ENCODE results near the gene MIF.

The MIF gene

DNA sequence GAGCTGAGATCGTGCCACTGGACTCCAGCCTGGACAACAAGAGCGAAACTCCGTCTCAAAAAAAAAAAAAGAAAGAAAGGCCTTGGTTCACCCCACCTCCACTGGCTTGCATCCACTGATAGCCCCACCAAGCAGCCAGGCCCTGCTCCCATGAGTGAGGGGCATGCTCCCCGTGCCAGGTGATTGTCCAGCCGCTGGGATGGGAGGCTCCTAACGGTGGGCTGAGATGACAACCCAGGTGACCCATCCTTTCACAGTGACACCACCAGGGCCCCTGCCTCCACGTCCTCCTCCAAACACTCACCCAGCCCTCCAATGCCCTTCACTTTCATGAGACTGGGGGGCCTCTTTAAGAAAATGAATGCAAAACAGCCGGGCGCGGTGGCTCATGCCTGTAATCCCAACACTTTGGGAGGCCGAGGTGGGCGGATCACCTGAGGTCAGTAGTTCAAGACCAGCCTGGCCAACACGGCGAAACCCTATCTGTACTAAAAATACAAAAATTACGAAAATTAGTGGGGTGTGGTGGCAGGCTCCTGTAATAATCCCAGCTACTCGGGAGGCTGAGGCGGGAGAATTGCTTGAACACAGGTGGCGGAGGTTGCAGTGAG lies 46.8 kb upstream of the MIF start:
- TF ChIP-seq SP1 (IDR thresholded peaks at IDR 0.05), result no peak
- no peak for TF ChIP-seq SUZ12 (IDR thresholded peaks at IDR 0.05)
- TF ChIP-seq LEF1 (IDR thresholded peaks at IDR 0.05; ENCODE audit: borderline replicate concordance), result no peak
- TF ChIP-seq CTBP1 (IDR thresholded peaks at IDR 0.05; ENCODE audit: borderline replicate concordance), result no peak
- no peak for TF ChIP-seq FOXA1 (IDR thresholded peaks at IDR 0.05)
- no peak for TF ChIP-seq NFRKB (IDR thresholded peaks at IDR 0.05)
- no peak for DNase-seq (ENCODE audit: extremely low spot score)
- CTCF ChIA-PET, result interaction anchor here (0.7 kb wide), 1 partner anchor 17 kb away, joined by 3 read pairs; no protein-coding TSS in a partner anchor
- POLR2A ChIA-PET, result interaction anchor here (2.4 kb wide), 1 partner anchor 10 kb away, joined by 20 read pairs; the partner anchor contains the start of gene SLC2A11

GRCh38 chr22:23847991-23848864 lies 46.0 kb upstream of the MIF start:
- POLR2A ChIA-PET, result interaction anchor here (2.4 kb wide), 1 partner anchor 9 kb away, joined by 20 read pairs; the partner anchor contains the start of gene SLC2A11
- CTCF ChIA-PET, result interaction anchor here (0.7 kb wide), 1 partner anchor 16 kb away, joined by 3 read pairs; no protein-coding TSS in a partner anchor
- TF ChIP-seq SUZ12 (IDR thresholded peaks at IDR 0.05) (no peak), CTBP1 (IDR thresholded peaks at IDR 0.05; ENCODE audit: borderline replicate concordance) (no peak), ARNT (IDR thresholded peaks at IDR 0.05) (no peak), BHLHE40 (IDR thresholded peaks at IDR 0.05; ENCODE audit: borderline replicate concordance) (no peak), FOXA1 (IDR thresholded peaks at IDR 0.05) (no peak), L3MBTL2 (conservative IDR thresholded peaks at IDR 0.05) (no peak)
- DNase-seq (ENCODE audit: extremely low spot score), result no peak

DNA sequence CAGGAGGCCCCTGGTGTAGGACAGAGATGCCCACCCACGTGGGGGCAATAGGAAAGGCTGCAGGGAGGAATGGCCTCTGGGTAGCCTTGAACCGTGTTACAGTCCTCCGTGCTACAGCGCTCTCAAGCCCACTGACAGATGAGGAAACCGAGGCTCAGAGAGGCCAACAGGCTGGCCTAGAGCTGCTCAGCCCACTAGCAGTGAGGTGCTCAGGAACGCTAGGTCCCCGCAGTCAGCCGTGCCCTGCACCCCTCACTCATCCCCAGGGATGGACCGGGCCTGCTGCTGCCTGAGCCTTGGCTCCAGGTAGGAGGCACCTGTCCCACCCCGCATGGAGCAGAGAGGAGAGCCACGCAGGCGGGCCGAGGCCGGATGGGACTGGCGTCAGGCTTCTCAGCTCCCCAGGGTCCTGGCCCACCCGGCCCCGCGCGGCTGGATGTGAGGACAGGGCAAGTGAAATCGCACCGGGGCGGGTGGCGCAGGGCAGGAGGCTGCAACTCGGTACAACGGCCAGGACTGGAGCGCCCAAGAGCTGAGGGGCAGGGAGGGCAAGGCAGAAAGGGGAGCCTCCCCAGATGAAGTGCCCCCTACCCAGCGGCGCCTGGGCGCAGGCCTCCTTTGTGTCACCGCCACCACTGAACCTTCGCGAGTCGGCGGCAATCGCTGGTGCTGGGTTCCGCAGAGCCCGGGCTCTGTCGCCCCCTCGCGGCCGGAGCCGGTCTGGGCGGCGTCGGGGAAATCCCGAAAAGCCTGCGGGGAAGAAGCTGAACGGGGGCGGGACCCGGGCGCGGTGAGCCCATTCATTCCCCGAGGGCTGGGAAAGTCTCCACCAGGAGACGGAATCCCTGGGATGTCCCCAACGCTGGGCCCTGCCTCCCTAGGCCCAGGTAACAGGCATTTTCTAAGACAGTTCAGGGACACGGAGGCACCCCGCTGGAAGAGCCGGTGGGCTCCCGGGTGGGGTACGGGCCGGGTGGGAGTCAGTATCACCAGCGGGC lies 44.9 kb upstream of the MIF start:
- TF ChIP-seq L3MBTL2 (conservative IDR thresholded peaks at IDR 0.05) (no peak), NFRKB (IDR thresholded peaks at IDR 0.05) (no peak), HDGF (IDR thresholded peaks at IDR 0.05; ENCODE audit: borderline replicate concordance) (no peak), BHLHE40 (IDR thresholded peaks at IDR 0.05; ENCODE audit: borderline replicate concordance) (no peak), FOXA1 (IDR thresholded peaks at IDR 0.05) (no peak), SP1 (IDR thresholded peaks at IDR 0.05) (no peak), LEF1 (IDR thresholded peaks at IDR 0.05; ENCODE audit: borderline replicate concordance) (no peak), PKNOX1 (IDR thresholded peaks at IDR 0.05) (no peak), FOXK2 (IDR thresholded peaks at IDR 0.05) (no peak), FOXM1 (IDR thresholded peaks at IDR 0.05; ENCODE audit: borderline replicate concordance) (no peak), ARNT (IDR thresholded peaks at IDR 0.05) (no peak), ZNF384 (IDR thresholded peaks at IDR 0.05) (no peak), TARDBP (IDR thresholded peaks at IDR 0.05) (no peak), SUZ12 (IDR thresholded peaks at IDR 0.05) (no peak)
- CTCF ChIA-PET, result interaction anchor here (0.6 to 1.8 kb wide), 12 partner anchors 9 to 335 kb away, joined by 3 to 18 read pairs (median 4); partner anchors contain the start of genes DERL3 and SLC2A11
- peak; percentile 96 for DNase-seq (ENCODE audit: extremely low spot score)
- POLR2A ChIA-PET, result interaction anchor here (0.8 to 2.4 kb wide), 7 partner anchors 8 to 132 kb away, joined by 3 to 20 read pairs (median 4); partner anchors contain the start of genes CHCHD10, MIF and SLC2A11

DNA sequence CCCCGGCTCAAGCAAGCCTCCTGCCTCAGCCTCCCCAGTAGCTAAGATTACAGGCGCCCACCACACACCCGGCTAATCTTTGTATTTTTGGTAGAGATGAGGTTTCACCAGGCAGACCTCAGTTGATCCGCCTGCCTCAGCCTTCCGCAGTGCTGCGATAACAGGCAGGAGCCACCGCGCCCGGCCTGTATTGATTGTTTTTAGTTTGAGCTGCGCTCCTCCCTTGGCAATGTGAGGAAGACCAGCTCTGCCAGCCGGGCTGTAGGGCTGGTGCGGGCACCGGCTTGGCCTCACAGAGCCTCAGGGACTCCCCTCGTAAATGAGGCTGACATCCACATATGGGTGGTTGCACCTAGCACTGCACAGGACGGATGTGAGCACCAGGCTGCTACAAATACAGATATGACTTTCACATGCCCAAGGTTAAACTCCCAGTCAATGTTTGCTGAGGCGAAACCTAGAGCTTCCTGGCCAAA lies 44.0 kb upstream of the MIF start:
- TF ChIP-seq PKNOX1 (IDR thresholded peaks at IDR 0.05) (no peak), LEF1 (IDR thresholded peaks at IDR 0.05; ENCODE audit: borderline replicate concordance) (no peak), FOXK2 (IDR thresholded peaks at IDR 0.05) (no peak), ARNT (IDR thresholded peaks at IDR 0.05) (no peak), L3MBTL2 (conservative IDR thresholded peaks at IDR 0.05) (no peak), ZNF384 (IDR thresholded peaks at IDR 0.05) (no peak), FOXM1 (IDR thresholded peaks at IDR 0.05; ENCODE audit: borderline replicate concordance) (no peak), SP1 (IDR thresholded peaks at IDR 0.05) (no peak), CTBP1 (IDR thresholded peaks at IDR 0.05; ENCODE audit: borderline replicate concordance) (no peak), NFRKB (IDR thresholded peaks at IDR 0.05) (no peak)
- CTCF ChIA-PET, result interaction anchor here (0.7 to 1.8 kb wide), 11 partner anchors 8 to 336 kb away, joined by 3 to 18 read pairs (median 4); partner anchors contain the start of genes DERL3 and SLC2A11
- no peak for DNase-seq (ENCODE audit: extremely low spot score)
- POLR2A ChIA-PET, result interaction anchor here (0.8 to 2.4 kb wide), 7 partner anchors 7 to 133 kb away, joined by 3 to 20 read pairs (median 4); partner anchors contain the start of genes CHCHD10, MIF and SLC2A11

DNA sequence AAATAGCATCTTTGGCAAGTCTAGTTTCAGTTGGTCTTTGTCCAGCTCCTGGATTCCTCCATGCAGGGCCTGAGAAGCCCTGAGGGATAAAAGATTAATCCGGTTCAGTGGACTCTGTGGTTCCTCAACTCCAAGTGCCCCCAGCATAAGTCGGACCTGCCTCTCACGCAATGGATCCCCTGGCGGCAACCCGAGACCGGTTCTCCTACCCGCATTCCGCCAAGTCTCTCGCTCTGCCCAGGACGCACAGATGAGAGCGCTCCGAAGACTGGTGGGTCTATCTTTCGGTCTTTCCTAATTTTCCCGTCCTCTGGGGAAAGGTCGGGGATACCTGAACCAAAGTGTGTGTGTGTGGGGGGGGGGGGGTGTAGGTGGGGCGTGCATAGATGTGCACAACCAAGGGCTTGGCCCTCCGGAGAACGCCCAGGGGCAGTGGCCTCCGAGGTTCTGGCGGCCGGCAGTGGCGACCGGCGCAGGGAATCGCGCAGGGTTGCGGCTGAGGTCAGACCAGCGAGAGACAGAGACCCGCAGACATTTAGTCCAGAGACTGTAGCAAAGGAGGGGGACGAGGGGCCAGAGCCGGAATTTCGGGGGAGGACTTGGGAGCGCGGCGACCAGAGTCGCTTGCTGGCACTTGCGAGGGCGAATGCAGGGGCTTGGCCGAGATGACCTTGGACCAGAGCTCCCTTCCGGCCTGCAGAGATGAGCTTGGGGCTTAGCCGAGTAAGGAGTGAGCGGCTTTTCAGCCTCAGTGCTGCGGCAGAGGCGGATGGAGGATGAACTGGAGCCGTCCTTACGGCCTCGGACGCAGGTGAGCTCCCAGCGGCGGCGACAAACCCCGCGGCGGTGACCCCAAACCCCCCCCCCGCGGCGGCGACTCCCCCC lies 37.2 kb upstream of the MIF start:
- ChIA-PET CTCF (interaction anchor here (0.6 to 2.8 kb wide), 6 partner anchors 7 to 99 kb away, joined by 3 to 18 read pairs (median 4); no protein-coding TSS in a partner anchor), POLR2A (interaction anchor here (0.6 to 6.8 kb wide), 57 partner anchors 8 to 698 kb away, joined by 3 to 85 read pairs (median 5); partner anchors contain the start of genes C22orf15, CHCHD10, DERL3 and GUCD1)
- DNase-seq (ENCODE audit: extremely low spot score), result no peak
- TF ChIP-seq HDGF (IDR thresholded peaks at IDR 0.05; ENCODE audit: borderline replicate concordance) (no peak), BHLHE40 (IDR thresholded peaks at IDR 0.05; ENCODE audit: borderline replicate concordance) (no peak), SP1 (IDR thresholded peaks at IDR 0.05) (no peak), TARDBP (IDR thresholded peaks at IDR 0.05) (no peak), ZNF384 (IDR thresholded peaks at IDR 0.05) (no peak)
